ENCODE data around the gene TSPAN3. TPM values are rescaled to one million over a fixed set of nuclear protein-coding genes. Genes with fewer than 3 reads are reported as not detected.

The TSPAN3 gene
- total RNA-seq, 1 donor from 2014 or later = 236 TPM

GRCh38 chr15:77019521-77020331 lies 51.2 kb downstream of the TSPAN3 start:
- Histone ChIP-seq H3K9ac (ENCODE audit: low read depth in 1 of 3, low read length in 3 of 3) (no peak overlapping the region), H3K36me3 (ENCODE audit: control insufficient read depth in 3 of 3, insufficient read depth in 3 of 3, low read length in 3 of 3) (no peaks in the 10 kb centered on the region), H3K27ac (ENCODE audit: low read depth, low read length) (no peak overlapping the region), H3K4me1 (ENCODE audit: control insufficient read depth in 3 of 3, insufficient read depth in 3 of 3, low read length in 3 of 3) (peaks cover 0 to 16% (median 11%) of the 10 kb centered on the region in 3 donors), H3K4me3 (ENCODE audit: low read length in 3 of 3) (no peak overlapping the region), H3K9me3 (ENCODE audit: control insufficient read depth in 3 of 3, low read length in 3 of 3) (no peaks in the 10 kb centered on the region), H3K27me3 (ENCODE audit: control insufficient read depth in 3 of 3, insufficient read depth in 3 of 3, low read length in 3 of 3) (peaks cover 0 to 4% (median 0%) of the 10 kb centered on the region in 3 donors)

- H3K4me1 ChIP-seq (ENCODE audit: control insufficient read depth in 3 of 3, insufficient read depth in 3 of 3, low read length in 3 of 3) = peaks cover 0 to 15% (median 14%) of the 10 kb centered on the region in 3 donors
- no peaks in the 10 kb centered on the region for H3K36me3 ChIP-seq (ENCODE audit: control insufficient read depth in 3 of 3, insufficient read depth in 3 of 3, low read length in 3 of 3)
- no peaks in the 10 kb centered on the region for H3K9me3 ChIP-seq (ENCODE audit: control insufficient read depth in 3 of 3, low read length in 3 of 3)
- peaks cover 0 to 4% (median 0%) of the 10 kb centered on the region in 3 donors for H3K27me3 ChIP-seq (ENCODE audit: control insufficient read depth in 3 of 3, insufficient read depth in 3 of 3, low read length in 3 of 3)
- H3K9ac ChIP-seq (ENCODE audit: low read depth in 1 of 3, low read length in 3 of 3) = no peak overlapping the region
- no peak overlapping the region for H3K27ac ChIP-seq (ENCODE audit: low read depth, low read length)
- no peak overlapping the region for H3K4me3 ChIP-seq (ENCODE audit: low read length in 3 of 3)
Observed at GRCh38 chr15:77018796-77019505, 52.0 kb downstream of the TSPAN3 start.

GRCh38 chr15:77017761-77018720 lies 52.9 kb downstream of the TSPAN3 start:
- Histone ChIP-seq H3K4me1 (ENCODE audit: control insufficient read depth in 3 of 3, insufficient read depth in 3 of 3, low read length in 3 of 3) (peaks cover 0 to 15% (median 14%) of the 10 kb centered on the region in 3 donors), H3K27me3 (ENCODE audit: control insufficient read depth in 3 of 3, insufficient read depth in 3 of 3, low read length in 3 of 3) (peaks cover 0 to 4% (median 0%) of the 10 kb centered on the region in 3 donors), H3K27ac (ENCODE audit: low read depth, low read length) (no peak overlapping the region), H3K36me3 (ENCODE audit: control insufficient read depth in 3 of 3, insufficient read depth in 3 of 3, low read length in 3 of 3) (no peaks in the 10 kb centered on the region), H3K9me3 (ENCODE audit: control insufficient read depth in 3 of 3, low read length in 3 of 3) (no peaks in the 10 kb centered on the region), H3K4me3 (ENCODE audit: low read length in 3 of 3) (no peak overlapping the region), H3K9ac (ENCODE audit: low read depth in 1 of 3, low read length in 3 of 3) (no peak overlapping the region)

GRCh38 chr15:77017091-77017660 lies 53.7 kb downstream of the TSPAN3 start:
- no peak overlapping the region for H3K27ac ChIP-seq (ENCODE audit: low read depth, low read length)

GRCh38 chr15:77016321-77016695 lies 54.6 kb downstream of the TSPAN3 start:
- Histone ChIP-seq H3K9ac (ENCODE audit: low read depth in 1 of 3, low read length in 3 of 3) (no peak overlapping the region), H3K36me3 (ENCODE audit: control insufficient read depth in 3 of 3, insufficient read depth in 3 of 3, low read length in 3 of 3) (no peaks in the 10 kb centered on the region), H3K4me1 (ENCODE audit: control insufficient read depth in 3 of 3, insufficient read depth in 3 of 3, low read length in 3 of 3) (peaks cover 0 to 14% (median 11%) of the 10 kb centered on the region in 3 donors), H3K4me3 (ENCODE audit: low read length in 3 of 3) (no peak overlapping the region), H3K9me3 (ENCODE audit: control insufficient read depth in 3 of 3, low read length in 3 of 3) (no peaks in the 10 kb centered on the region), H3K27ac (ENCODE audit: low read depth, low read length) (no peak overlapping the region), H3K27me3 (ENCODE audit: control insufficient read depth in 3 of 3, insufficient read depth in 3 of 3, low read length in 3 of 3) (peaks cover 0 to 4% (median 0%) of the 10 kb centered on the region in 3 donors)

More at GRCh38 chr15:77017091-77017660, 53.7 kb downstream of the TSPAN3 start:
- H3K36me3 ChIP-seq (ENCODE audit: control insufficient read depth in 3 of 3, insufficient read depth in 3 of 3, low read length in 3 of 3) = no peaks in the 10 kb centered on the region
- H3K27me3 ChIP-seq (ENCODE audit: control insufficient read depth in 3 of 3, insufficient read depth in 3 of 3, low read length in 3 of 3) = peaks cover 0 to 4% (median 0%) of the 10 kb centered on the region in 3 donors
- H3K4me1 ChIP-seq (ENCODE audit: control insufficient read depth in 3 of 3, insufficient read depth in 3 of 3, low read length in 3 of 3) = peaks cover 0 to 15% (median 14%) of the 10 kb centered on the region in 3 donors
- H3K4me3 ChIP-seq (ENCODE audit: low read length in 3 of 3) = no peak overlapping the region
- H3K9ac ChIP-seq (ENCODE audit: low read depth in 1 of 3, low read length in 3 of 3) = no peak overlapping the region
- no peaks in the 10 kb centered on the region for H3K9me3 ChIP-seq (ENCODE audit: control insufficient read depth in 3 of 3, low read length in 3 of 3)

GRCh38 chr15:77015646-77016320 lies 55.1 kb downstream of the TSPAN3 start:
- H3K4me1 ChIP-seq (ENCODE audit: control insufficient read depth in 3 of 3, insufficient read depth in 3 of 3, low read length in 3 of 3) = peaks cover 0 to 9% (median 6%) of the 10 kb centered on the region in 3 donors
- no peaks in the 10 kb centered on the region for H3K36me3 ChIP-seq (ENCODE audit: control insufficient read depth in 3 of 3, insufficient read depth in 3 of 3, low read length in 3 of 3)
- no peak overlapping the region for H3K9ac ChIP-seq (ENCODE audit: low read depth in 1 of 3, low read length in 3 of 3)
- no peak overlapping the region for H3K27ac ChIP-seq (ENCODE audit: low read depth, low read length)
- H3K9me3 ChIP-seq (ENCODE audit: control insufficient read depth in 3 of 3, low read length in 3 of 3) = no peaks in the 10 kb centered on the region
- H3K4me3 ChIP-seq (ENCODE audit: low read length in 3 of 3) = no peak overlapping the region
- H3K27me3 ChIP-seq (ENCODE audit: control insufficient read depth in 3 of 3, insufficient read depth in 3 of 3, low read length in 3 of 3) = peaks cover 0 to 4% (median 0%) of the 10 kb centered on the region in 3 donors

- Histone ChIP-seq H3K27me3 (ENCODE audit: control insufficient read depth in 3 of 3, insufficient read depth in 3 of 3, low read length in 3 of 3) (peaks cover 0 to 4% (median 0%) of the 10 kb centered on the region in 3 donors), H3K27ac (ENCODE audit: low read depth, low read length) (no peak overlapping the region), H3K4me1 (ENCODE audit: control insufficient read depth in 3 of 3, insufficient read depth in 3 of 3, low read length in 3 of 3) (peaks cover 0 to 5% (median 4%) of the 10 kb centered on the region in 3 donors), H3K9ac (ENCODE audit: low read depth in 1 of 3, low read length in 3 of 3) (no peak overlapping the region), H3K4me3 (ENCODE audit: low read length in 3 of 3) (no peak overlapping the region), H3K36me3 (ENCODE audit: control insufficient read depth in 3 of 3, insufficient read depth in 3 of 3, low read length in 3 of 3) (no peaks in the 10 kb centered on the region), H3K9me3 (ENCODE audit: control insufficient read depth in 3 of 3, low read length in 3 of 3) (no peaks in the 10 kb centered on the region)
Observed at GRCh38 chr15:77014132-77015081, 56.5 kb downstream of the TSPAN3 start.

- no peaks in the 10 kb centered on the region for H3K9me3 ChIP-seq (ENCODE audit: control insufficient read depth in 3 of 3, low read length in 3 of 3)
- H3K27ac ChIP-seq (ENCODE audit: low read depth, low read length) = no peak overlapping the region
- no peaks in the 10 kb centered on the region for H3K36me3 ChIP-seq (ENCODE audit: control insufficient read depth in 3 of 3, insufficient read depth in 3 of 3, low read length in 3 of 3)
- peaks cover 0 to 4% (median 0%) of the 10 kb centered on the region in 3 donors for H3K27me3 ChIP-seq (ENCODE audit: control insufficient read depth in 3 of 3, insufficient read depth in 3 of 3, low read length in 3 of 3)
- no peak overlapping the region for H3K9ac ChIP-seq (ENCODE audit: low read depth in 1 of 3, low read length in 3 of 3)
- H3K4me1 ChIP-seq (ENCODE audit: control insufficient read depth in 3 of 3, insufficient read depth in 3 of 3, low read length in 3 of 3) = peaks cover 0 to 5% (median 4%) of the 10 kb centered on the region in 3 donors
- no peak overlapping the region for H3K4me3 ChIP-seq (ENCODE audit: low read length in 3 of 3)
Observed at GRCh38 chr15:77013776-77014131, 57.2 kb downstream of the TSPAN3 start.
